Left ventricle myocardium inferior (tissue), 1 donor: Measurements from ENCODE around the gene UBR3. TPM values are rescaled to one million over a fixed set of nuclear protein-coding genes. Genes with fewer than 3 reads are reported as not detected.

Experiments used
- DNase-seq: peaks from one replicate; pipeline ENCODE4 v3.0.0-alpha.2; 2020
- H3K27ac ChIP-seq: fragments of 200-600 bp; replicated peaks from 2 replicates; pipeline ENCODE4 v1.8.0; 2021
- H3K27me3 ChIP-seq: fragments of 200-600 bp; 2 replicates; pipeline ENCODE4 v1.8.0; 2021; ENCODE audit warnings: low read depth
- H3K36me3 ChIP-seq: fragments of 200-600 bp; 2 replicates; pipeline ENCODE4 v1.8.0; 2021
- H3K4me1 ChIP-seq: fragments of 200-600 bp; 2 replicates; pipeline ENCODE4 v1.8.0; 2021
- H3K4me3 ChIP-seq: fragments of 200-600 bp; 2 replicates; pipeline ENCODE4 v1.8.0; 2021; ENCODE audit warnings: mild to moderate bottlenecking, moderate library complexity
- H3K9me3 ChIP-seq: fragments of 200-600 bp; replicated peaks from 2 replicates; pipeline ENCODE4 v1.8.0; 2021
- intact Hi-C: fragments of 100-400 bp; cut with micrococcal nuclease; formaldehyde crosslinking; loops from one replicate; pipeline ENCODE4 v1.11.0; 2022
- total RNA-seq: library from RNA; stranded (reverse); fragmentation: NEBNext Ultra II Directional; extraction: Animal tissue kit (Norgen Biotek cat#: 25700); gene quantifications from one replicate; pipeline ENCODE4 v1.2.1, GENCODE V29; 2021
- TF ChIP-seq, protein P1 (sequence below): fragments of 200-600 bp; IDR thresholded peaks from 2 replicates; pipeline ENCODE4 v1.8.0; 2021; ENCODE audit warnings: antibody characterized with exemption, mild to moderate bottlenecking, borderline replicate concordance
- donor health status: DM: no; HTN: yes; CAD: no; lungs with severe emphysema.

Gene UBR3
- total RNA-seq, 1 donor from 2014 or later: 99.5 TPM

DNA sequence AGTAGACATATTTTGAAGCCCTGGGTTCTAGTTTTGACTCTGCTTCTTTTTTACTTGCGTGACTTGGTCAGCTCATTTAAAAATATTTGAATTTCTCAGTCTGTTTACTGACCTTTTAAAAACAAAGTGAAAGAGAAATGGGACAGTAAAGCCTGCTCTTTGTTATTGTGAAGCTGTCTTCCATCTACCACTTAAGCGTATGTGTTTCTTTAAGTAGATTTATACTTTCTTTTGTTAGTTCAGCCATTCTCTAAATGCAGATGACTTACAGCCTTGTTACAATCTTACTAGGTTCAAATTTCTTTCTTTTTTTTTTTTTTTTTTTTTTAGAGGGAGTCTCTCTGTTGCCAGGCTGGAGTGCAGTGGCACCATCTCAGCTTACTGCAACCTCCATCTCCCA is 79.5 kb downstream of the UBR3 start:
- intact Hi-C loops: no loop called here
- Histone ChIP-seq H3K27me3 (no peaks in the 10 kb centered on the region), H3K9me3 (no peaks in the 10 kb centered on the region), H3K4me1 (peaks cover 13% of the 10 kb centered on the region), H3K4me3 (no peak overlapping the region), H3K36me3 (peaks cover 24% of the 10 kb centered on the region), H3K27ac (no peak overlapping the region)
- DNase-seq: no peak
- TF ChIP-seq, protein P1, sequence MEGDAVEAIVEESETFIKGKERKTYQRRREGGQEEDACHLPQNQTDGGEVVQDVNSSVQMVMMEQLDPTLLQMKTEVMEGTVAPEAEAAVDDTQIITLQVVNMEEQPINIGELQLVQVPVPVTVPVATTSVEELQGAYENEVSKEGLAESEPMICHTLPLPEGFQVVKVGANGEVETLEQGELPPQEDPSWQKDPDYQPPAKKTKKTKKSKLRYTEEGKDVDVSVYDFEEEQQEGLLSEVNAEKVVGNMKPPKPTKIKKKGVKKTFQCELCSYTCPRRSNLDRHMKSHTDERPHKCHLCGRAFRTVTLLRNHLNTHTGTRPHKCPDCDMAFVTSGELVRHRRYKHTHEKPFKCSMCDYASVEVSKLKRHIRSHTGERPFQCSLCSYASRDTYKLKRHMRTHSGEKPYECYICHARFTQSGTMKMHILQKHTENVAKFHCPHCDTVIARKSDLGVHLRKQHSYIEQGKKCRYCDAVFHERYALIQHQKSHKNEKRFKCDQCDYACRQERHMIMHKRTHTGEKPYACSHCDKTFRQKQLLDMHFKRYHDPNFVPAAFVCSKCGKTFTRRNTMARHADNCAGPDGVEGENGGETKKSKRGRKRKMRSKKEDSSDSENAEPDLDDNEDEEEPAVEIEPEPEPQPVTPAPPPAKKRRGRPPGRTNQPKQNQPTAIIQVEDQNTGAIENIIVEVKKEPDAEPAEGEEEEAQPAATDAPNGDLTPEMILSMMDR: no peak

DNA sequence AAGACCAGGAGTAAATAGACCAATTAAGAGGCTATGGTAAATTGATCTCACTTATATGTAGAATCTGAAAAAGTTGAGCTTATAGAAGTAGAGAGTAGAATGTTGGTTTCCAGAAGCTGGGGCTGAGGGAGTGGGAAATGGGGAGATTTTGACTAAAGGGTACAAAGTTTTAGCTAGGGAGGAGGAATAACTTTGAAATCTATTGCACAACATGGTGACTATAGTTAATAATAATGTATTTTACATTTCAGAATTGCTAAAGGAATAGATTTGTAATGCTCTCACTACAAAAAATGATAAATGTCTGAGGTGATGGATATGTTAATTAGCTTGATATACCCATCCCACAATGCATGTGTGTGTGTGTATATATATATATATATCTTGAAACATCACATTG is 82.1 kb downstream of the UBR3 start:
- H3K4me1 ChIP-seq: peaks cover 13% of the 10 kb centered on the region
- TF ChIP-seq, protein P1: no peak
- no peak overlapping the region for H3K27ac ChIP-seq
- no peak for DNase-seq
- peaks cover 21% of the 10 kb centered on the region for H3K36me3 ChIP-seq
- intact Hi-C loops: no loop called here
- H3K27me3 ChIP-seq: no peaks in the 10 kb centered on the region
- no peak overlapping the region for H3K4me3 ChIP-seq
- no peaks in the 10 kb centered on the region for H3K9me3 ChIP-seq

DNA sequence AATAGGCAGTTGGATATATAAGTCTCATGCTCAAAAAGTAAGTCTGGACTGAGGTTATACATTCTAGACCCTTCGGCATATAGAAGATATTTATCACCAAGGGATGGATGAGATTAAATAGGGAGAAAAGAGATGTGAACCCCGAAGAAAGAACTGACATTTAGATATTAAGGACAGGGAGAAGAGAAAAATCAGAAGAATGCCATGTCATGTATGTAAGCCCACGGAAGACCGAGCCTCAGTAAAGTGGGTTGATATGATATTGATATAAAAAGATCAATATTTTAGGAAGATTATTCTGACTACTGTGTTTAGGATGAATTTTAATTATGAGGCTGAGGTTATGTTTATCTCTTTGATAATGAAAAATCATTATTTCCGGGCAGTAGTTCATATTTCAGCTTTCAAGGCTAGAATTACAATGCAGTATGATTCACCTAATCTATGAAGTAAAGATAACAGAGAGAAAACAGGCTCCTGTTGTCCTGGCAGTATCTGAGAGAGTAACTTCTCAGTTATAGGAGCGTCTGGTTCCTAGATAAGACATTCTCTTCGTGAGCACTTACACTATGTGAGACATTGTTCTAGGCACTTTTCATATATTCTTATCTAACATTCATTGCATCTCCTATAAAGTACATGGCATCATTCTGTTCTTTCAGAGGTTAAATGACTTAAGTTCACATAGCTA is 83.0 kb downstream of the UBR3 start:
- Histone ChIP-seq H3K9me3 (no peaks in the 10 kb centered on the region), H3K27ac (no peak overlapping the region), H3K27me3 (no peaks in the 10 kb centered on the region), H3K4me3 (no peak overlapping the region), H3K4me1 (peaks cover 13% of the 10 kb centered on the region), H3K36me3 (peaks cover 27% of the 10 kb centered on the region)
- no peak for DNase-seq
- intact Hi-C loops: no loop called here
- TF ChIP-seq, protein P1: no peak

DNA sequence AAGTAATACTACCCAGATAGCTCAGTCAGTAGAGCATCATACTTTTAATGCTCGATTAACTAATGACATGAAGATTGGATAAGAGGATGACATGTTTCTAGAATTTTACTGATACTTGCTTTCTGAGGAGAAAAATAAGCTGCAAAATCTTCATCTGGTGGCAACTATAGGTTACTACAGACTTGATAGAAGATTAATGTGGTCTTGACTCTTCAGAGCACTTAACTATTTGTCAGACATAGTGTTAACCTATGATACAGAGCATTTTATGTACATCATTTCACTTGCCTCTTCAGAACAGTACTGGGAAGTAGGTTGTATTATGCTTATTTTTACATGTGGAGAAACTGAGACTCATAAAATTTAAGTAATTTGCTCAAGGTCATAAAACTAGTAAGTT is 83.9 kb downstream of the UBR3 start:
- DNase-seq: no peak
- TF ChIP-seq, protein P1: no peak
- Histone ChIP-seq H3K9me3 (no peaks in the 10 kb centered on the region), H3K27ac (no peak overlapping the region), H3K4me1 (peaks cover 13% of the 10 kb centered on the region), H3K36me3 (peaks cover 27% of the 10 kb centered on the region), H3K27me3 (no peaks in the 10 kb centered on the region), H3K4me3 (no peak overlapping the region)
- intact Hi-C loops: no loop called here

DNA sequence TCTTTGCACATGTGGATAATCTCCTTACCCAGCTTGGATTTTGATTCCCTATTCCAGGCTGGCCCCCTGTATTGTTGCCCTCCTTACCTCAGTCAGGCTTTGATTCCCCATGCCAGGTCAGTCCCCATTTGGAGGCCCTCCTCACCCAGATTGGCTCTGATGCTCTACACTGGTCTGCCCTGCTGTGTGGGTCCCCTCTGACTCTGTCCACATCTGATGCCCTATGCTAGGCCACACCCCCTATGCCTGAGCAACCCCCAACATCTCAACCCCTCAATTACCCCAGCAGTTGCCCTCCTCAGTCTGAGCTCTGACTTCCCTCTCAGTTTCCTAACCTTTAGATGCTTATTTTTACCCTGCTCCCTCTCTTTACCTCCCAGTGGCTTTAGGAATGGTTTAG is 89.4 kb downstream of the UBR3 start:
- intact Hi-C loops: no loop called here
- H3K27ac ChIP-seq: no peak overlapping the region

More for the DNA sequence above, 89.4 kb downstream of the UBR3 start:
- H3K4me3 ChIP-seq: no peak overlapping the region
- H3K4me1 ChIP-seq: no peaks in the 10 kb centered on the region
- peaks cover 25% of the 10 kb centered on the region for H3K36me3 ChIP-seq
- H3K9me3 ChIP-seq: no peaks in the 10 kb centered on the region
- no peak for DNase-seq
- TF ChIP-seq, protein P1: no peak
- H3K27me3 ChIP-seq: no peaks in the 10 kb centered on the region
